Adrenal gland (tissue), 5 donors: ENCODE measurements around the gene LRRK1.

Experiments used
- POLR2A ChIP-seq, 2 donors: fragments of 450-650 bp; IDR thresholded peaks; one replicate each; pipeline ENCODE4 v1.6.1; 2017; ENCODE audit warnings: antibody characterized with exemption in 2 of 2, mild to moderate bottlenecking in 2 of 2, moderate library complexity in 1 of 2
- TF ChIP-seq, protein P1 (sequence below), 6 experiments: fragments of 450-650 bp in 4 of 6; fragments of 200-600 bp in 2 of 6; sonication (generic) in 1 of 6; IDR thresholded peaks; 1 replicate in 5 of 6; 2 replicates in 1 of 6; pipeline versions ENCODE4 v1.5.1 to v1.8.0; 2016 to 2021; ENCODE audit warnings: antibody characterized with exemption in 6 of 6, mild to moderate bottlenecking in 2 of 6, moderate library complexity in 1 of 6
- donor health status: DM: no; HTN: no; CAD: no.

DNA sequence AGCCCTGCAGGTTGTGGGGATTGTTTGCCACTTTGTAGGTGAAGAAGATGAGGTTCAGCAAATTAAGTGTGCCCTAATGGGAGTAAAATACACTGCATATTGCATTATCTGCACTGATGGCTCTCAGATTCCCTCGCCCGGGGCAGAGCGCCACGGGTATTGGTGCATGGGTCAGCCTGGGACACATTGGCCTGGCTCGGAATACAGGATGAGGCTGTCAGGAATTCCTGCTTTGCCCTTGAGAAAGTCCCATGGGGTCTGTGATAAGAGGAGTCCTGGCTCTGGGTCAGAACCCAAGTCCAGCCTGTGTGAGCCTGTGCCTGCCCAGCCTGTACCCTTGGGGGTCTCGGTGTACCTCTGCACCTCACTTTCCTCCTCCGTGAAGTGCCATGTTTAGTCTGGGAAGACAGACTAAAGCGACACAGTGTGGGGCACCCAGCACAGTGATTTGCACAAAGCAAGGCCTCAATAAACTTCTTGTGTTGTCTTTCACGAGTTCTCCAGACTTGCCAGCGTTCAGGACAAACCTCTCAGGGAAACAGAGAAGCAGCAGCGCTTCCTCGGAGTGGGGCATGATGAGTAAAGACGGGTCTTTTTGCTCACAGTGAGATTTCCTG, 107.6 kb downstream of the LRRK1 start:
- TF ChIP-seq, protein P1, sequence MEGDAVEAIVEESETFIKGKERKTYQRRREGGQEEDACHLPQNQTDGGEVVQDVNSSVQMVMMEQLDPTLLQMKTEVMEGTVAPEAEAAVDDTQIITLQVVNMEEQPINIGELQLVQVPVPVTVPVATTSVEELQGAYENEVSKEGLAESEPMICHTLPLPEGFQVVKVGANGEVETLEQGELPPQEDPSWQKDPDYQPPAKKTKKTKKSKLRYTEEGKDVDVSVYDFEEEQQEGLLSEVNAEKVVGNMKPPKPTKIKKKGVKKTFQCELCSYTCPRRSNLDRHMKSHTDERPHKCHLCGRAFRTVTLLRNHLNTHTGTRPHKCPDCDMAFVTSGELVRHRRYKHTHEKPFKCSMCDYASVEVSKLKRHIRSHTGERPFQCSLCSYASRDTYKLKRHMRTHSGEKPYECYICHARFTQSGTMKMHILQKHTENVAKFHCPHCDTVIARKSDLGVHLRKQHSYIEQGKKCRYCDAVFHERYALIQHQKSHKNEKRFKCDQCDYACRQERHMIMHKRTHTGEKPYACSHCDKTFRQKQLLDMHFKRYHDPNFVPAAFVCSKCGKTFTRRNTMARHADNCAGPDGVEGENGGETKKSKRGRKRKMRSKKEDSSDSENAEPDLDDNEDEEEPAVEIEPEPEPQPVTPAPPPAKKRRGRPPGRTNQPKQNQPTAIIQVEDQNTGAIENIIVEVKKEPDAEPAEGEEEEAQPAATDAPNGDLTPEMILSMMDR (IDR thresholded peaks at IDR 0.05): no peak
- TF ChIP-seq POLR2A (IDR thresholded peaks at IDR 0.05): no peak
